Measurements from ENCODE around the gene MYL7.
"Not testable (repeated sequence)": the region's sequence is repeated elsewhere in the genome, so short reads cannot be mapped to it uniquely, and the experiment has no call there.

Gene MYL7

GRCh38 chr7:44128721-44129582, 12.2 kb downstream of the MYL7 start:
- Histone ChIP-seq H3K4me1 (ENCODE audit: control insufficient read depth, insufficient read depth, low read length) (no peaks in the 10 kb centered on the region), H3K27me3 (ENCODE audit: control insufficient read depth, insufficient read depth, low read length) (no peaks in the 10 kb centered on the region), H3K27ac (ENCODE audit: low read depth, low read length) (no peak overlapping the region)

DNA sequence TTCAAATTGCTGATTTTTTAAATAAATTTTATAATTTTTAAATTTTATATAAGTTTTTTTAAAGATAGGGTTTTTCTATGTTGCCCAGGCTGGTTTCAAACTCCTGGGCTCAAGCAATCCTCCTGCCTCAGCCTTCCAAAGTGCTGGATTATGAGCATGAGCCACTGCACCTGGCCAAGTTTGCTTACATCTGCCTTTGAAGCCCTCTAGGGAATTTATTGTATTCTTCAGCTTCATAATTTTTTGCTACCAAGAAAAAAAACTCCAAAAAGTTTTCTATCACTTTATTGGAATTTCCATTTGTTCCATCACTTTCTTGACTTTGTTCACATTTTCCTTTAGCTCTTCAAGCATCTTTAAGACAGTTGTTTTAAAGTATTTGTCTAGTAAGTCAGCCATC, 14.0 kb downstream of the MYL7 start:
- H3K27me3 ChIP-seq (ENCODE audit: control insufficient read depth, insufficient read depth, low read length): no peaks in the 10 kb centered on the region
- no peak overlapping the region for H3K4me3 ChIP-seq (ENCODE audit: low read length)
- no peak overlapping the region for H3K27ac ChIP-seq (ENCODE audit: low read depth, low read length)
- H3K4me1 ChIP-seq (ENCODE audit: control insufficient read depth, insufficient read depth, low read length): peaks cover 5% of the 10 kb centered on the region
- no peaks in the 10 kb centered on the region for H3K36me3 ChIP-seq (ENCODE audit: control insufficient read depth, insufficient read depth, low read length)
- H3K9ac ChIP-seq (ENCODE audit: low read length): no peak overlapping the region

More at GRCh38 chr7:44128721-44129582, 12.2 kb downstream of the MYL7 start:
- Histone ChIP-seq H3K36me3 (ENCODE audit: control insufficient read depth, insufficient read depth, low read length) (no peaks in the 10 kb centered on the region), H3K4me3 (ENCODE audit: low read length) (no peak overlapping the region), H3K9ac (ENCODE audit: low read length) (no peak overlapping the region)

GRCh38 chr7:44126574-44126973, 14.6 kb downstream of the MYL7 start:
- not testable (repeated sequence) for H3K27me3 ChIP-seq (ENCODE audit: control insufficient read depth, insufficient read depth, low read length); H3K27ac ChIP-seq (ENCODE audit: low read depth, low read length); H3K4me1 ChIP-seq (ENCODE audit: control insufficient read depth, insufficient read depth, low read length); H3K36me3 ChIP-seq (ENCODE audit: control insufficient read depth, insufficient read depth, low read length); H3K9ac ChIP-seq (ENCODE audit: low read length); H3K4me3 ChIP-seq (ENCODE audit: low read length)

DNA sequence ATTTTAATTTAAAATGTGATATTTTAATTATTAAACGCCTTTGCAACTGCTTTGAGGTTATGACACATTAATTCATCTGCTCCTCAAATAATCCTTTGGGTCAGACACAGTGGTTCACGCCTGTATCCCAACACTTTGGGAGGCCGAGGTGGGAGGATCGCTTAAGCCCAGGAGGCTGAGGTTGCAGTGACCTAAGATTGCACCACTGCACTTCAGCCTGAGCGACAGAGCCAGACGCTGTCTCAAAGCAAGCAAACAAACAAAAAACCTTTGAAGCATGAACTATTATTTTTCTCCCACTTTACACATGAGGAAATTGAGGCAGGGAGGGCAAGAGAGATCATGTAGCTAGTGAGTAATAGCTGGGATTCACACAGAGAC, 16.3 kb downstream of the MYL7 start:
- Histone ChIP-seq H3K9ac (ENCODE audit: low read length) (no peak overlapping the region), H3K4me1 (ENCODE audit: control insufficient read depth, insufficient read depth, low read length) (peaks cover 5% of the 10 kb centered on the region), H3K36me3 (ENCODE audit: control insufficient read depth, insufficient read depth, low read length) (peaks cover 5% of the 10 kb centered on the region), H3K27ac (ENCODE audit: low read depth, low read length) (no peak overlapping the region), H3K27me3 (ENCODE audit: control insufficient read depth, insufficient read depth, low read length) (no peaks in the 10 kb centered on the region), H3K4me3 (ENCODE audit: low read length) (no peak overlapping the region)

GRCh38 chr7:44123190-44124003, 17.7 kb downstream of the MYL7 start, which contains the start of gene POLD2:
Gene POLD2, minus strand, starts transcription at chr7:44123548. Its CDS starts 1,495 bp downstream, at chr7:44122053.
- Histone ChIP-seq H3K27me3 (ENCODE audit: control insufficient read depth, insufficient read depth, low read length) (no peaks in the 10 kb centered on the region), H3K27ac (ENCODE audit: low read depth, low read length) (peak within 1 kb of the TSS; percentile 88), H3K36me3 (ENCODE audit: control insufficient read depth, insufficient read depth, low read length) (peaks cover 8% of the 10 kb centered on the region), H3K9ac (ENCODE audit: low read length) (peak within 1 kb of the TSS; percentile 67), H3K4me1 (ENCODE audit: control insufficient read depth, insufficient read depth, low read length) (peaks cover 5% of the 10 kb centered on the region), H3K4me3 (ENCODE audit: low read length) (peak within 1 kb of the TSS; percentile 91)

DNA sequence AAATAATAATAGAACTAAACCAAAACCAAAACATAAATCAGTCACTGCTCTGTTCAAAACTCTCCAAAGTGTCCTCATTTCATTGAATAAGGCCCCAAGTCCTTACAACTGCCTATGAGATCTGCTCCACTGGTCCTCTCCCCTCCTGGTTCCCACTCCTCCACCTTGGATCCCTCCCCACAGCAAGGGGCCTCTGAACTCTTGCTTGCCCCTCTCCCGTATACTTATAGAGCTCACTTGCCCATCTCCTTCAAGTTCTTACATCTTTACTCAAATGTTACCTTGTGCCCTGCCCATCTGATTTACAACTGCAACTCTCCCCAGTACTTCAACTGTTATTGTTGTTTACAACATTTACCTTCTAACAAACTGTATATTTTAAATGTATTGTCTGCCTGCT, 18.6 kb downstream of the MYL7 start:
- peak overlapping the region; percentile 82 for H3K27ac ChIP-seq (ENCODE audit: low read depth, low read length)
- H3K4me3 ChIP-seq (ENCODE audit: low read length): peak overlapping the region; percentile 79
- H3K36me3 ChIP-seq (ENCODE audit: control insufficient read depth, insufficient read depth, low read length): peaks cover 8% of the 10 kb centered on the region
- no peaks in the 10 kb centered on the region for H3K27me3 ChIP-seq (ENCODE audit: control insufficient read depth, insufficient read depth, low read length)
- no peak overlapping the region for H3K9ac ChIP-seq (ENCODE audit: low read length)
- H3K4me1 ChIP-seq (ENCODE audit: control insufficient read depth, insufficient read depth, low read length): peaks cover 5% of the 10 kb centered on the region

DNA sequence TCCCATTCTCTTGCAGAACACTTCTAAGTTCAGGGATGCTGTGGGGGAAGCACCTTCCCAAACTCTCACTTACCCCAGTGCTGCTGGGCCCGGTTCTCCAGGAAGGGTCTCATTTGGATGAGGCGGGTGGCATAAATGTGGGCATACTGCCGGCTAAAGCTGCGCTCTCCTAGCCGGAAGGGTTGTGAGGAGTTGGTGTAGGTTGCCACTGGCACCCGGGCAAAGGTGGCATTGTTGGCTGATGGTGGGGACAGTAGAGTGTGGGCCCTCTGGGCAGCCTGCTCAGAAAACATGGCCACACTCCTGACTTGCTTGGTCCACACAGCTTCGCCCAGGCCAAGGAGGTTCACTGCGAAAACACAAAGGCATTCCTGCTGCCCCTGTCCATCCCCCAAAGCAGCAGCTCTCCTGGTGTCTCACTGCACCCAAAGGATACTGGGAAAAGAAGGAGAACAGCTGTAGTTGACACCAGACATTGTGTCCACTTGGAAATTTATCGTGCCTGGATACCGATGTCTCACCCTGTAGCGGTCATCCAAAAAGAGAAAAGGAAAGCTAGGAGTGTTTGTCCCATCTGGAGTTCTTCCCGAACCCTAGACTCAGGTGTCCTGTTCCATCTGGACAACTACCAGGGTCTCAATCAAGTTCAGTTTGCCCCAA, 19.2 kb downstream of the MYL7 start:
- H3K4me1 ChIP-seq (ENCODE audit: control insufficient read depth, insufficient read depth, low read length): peaks cover 5% of the 10 kb centered on the region
- H3K4me3 ChIP-seq (ENCODE audit: low read length): no peak overlapping the region
- H3K27ac ChIP-seq (ENCODE audit: low read depth, low read length): no peak overlapping the region
- no peak overlapping the region for H3K9ac ChIP-seq (ENCODE audit: low read length)
- no peaks in the 10 kb centered on the region for H3K27me3 ChIP-seq (ENCODE audit: control insufficient read depth, insufficient read depth, low read length)
- H3K36me3 ChIP-seq (ENCODE audit: control insufficient read depth, insufficient read depth, low read length): peaks cover 12% of the 10 kb centered on the region

DNA sequence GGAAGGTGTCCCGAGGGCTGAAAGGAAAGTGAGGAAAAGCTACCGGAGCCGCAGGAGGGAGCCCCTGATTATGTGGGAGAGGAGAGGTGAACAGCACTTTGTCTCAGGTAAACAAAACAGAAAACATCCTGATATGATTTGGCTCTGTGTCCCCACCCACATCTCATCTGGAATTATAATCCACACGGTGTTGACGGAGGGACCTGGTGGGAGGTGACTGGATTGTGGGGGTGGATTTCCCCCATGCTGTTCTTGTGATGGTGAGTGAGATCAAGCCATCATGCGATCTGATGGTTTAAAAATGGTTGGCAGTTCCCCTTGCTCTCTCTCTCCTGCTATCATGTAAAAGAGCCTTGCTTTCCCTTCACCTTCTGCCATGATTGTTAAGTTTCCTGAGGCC, 20.7 kb downstream of the MYL7 start:
- Histone ChIP-seq H3K4me3 (ENCODE audit: low read length) (no peak overlapping the region), H3K36me3 (ENCODE audit: control insufficient read depth, insufficient read depth, low read length) (peaks cover 16% of the 10 kb centered on the region), H3K27me3 (ENCODE audit: control insufficient read depth, insufficient read depth, low read length) (no peaks in the 10 kb centered on the region), H3K27ac (ENCODE audit: low read depth, low read length) (no peak overlapping the region), H3K9ac (ENCODE audit: low read length) (no peak overlapping the region), H3K4me1 (ENCODE audit: control insufficient read depth, insufficient read depth, low read length) (peaks cover 5% of the 10 kb centered on the region)

DNA sequence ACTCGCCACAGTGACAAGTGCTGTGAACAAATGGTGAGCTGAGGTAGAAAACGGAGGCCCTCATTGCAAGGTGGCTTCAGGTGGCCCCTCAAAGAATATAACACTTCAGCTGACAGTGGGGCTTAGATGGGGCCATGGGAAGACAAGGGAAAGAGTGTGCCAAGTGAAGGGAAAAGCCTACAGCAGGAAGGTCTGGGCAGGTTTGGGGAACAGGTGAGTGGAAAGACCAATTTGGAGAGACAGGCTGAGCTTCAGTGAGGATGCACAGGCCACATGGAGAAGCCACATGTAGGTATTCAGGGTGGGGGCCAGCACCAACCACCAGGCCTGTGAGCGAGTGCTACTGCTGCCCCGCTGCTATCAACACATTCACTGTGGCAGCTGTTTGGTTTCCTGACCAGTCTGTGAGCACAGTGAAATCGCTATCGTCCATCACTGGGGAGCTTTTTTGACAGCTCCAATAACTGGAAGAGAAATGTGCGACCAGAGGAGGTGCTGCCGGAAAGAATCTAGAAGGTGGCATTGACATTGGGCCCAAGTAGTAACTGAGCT, 21.2 kb downstream of the MYL7 start:
- Histone ChIP-seq H3K4me1 (ENCODE audit: control insufficient read depth, insufficient read depth, low read length) (peaks cover 5% of the 10 kb centered on the region), H3K27me3 (ENCODE audit: control insufficient read depth, insufficient read depth, low read length) (no peaks in the 10 kb centered on the region), H3K9ac (ENCODE audit: low read length) (no peak overlapping the region), H3K36me3 (ENCODE audit: control insufficient read depth, insufficient read depth, low read length) (peaks cover 16% of the 10 kb centered on the region), H3K4me3 (ENCODE audit: low read length) (no peak overlapping the region), H3K27ac (ENCODE audit: low read depth, low read length) (no peak overlapping the region)

GRCh38 chr7:44117801-44118429, 23.2 kb downstream of the MYL7 start:
- peaks cover 19% of the 10 kb centered on the region for H3K36me3 ChIP-seq (ENCODE audit: control insufficient read depth, insufficient read depth, low read length)
- H3K4me1 ChIP-seq (ENCODE audit: control insufficient read depth, insufficient read depth, low read length): peaks cover 5% of the 10 kb centered on the region

GRCh38 chr7:44116789-44117666, 24.1 kb downstream of the MYL7 start:
- peaks cover 19% of the 10 kb centered on the region for H3K36me3 ChIP-seq (ENCODE audit: control insufficient read depth, insufficient read depth, low read length)
- H3K9ac ChIP-seq (ENCODE audit: low read length): no peak overlapping the region
- no peak overlapping the region for H3K4me3 ChIP-seq (ENCODE audit: low read length)
- H3K4me1 ChIP-seq (ENCODE audit: control insufficient read depth, insufficient read depth, low read length): no peaks in the 10 kb centered on the region
- no peak overlapping the region for H3K27ac ChIP-seq (ENCODE audit: low read depth, low read length)
- no peaks in the 10 kb centered on the region for H3K27me3 ChIP-seq (ENCODE audit: control insufficient read depth, insufficient read depth, low read length)

More at GRCh38 chr7:44117801-44118429, 23.2 kb downstream of the MYL7 start:
- no peak overlapping the region for H3K9ac ChIP-seq (ENCODE audit: low read length)
- H3K27ac ChIP-seq (ENCODE audit: low read depth, low read length): no peak overlapping the region
- H3K4me3 ChIP-seq (ENCODE audit: low read length): no peak overlapping the region
- H3K27me3 ChIP-seq (ENCODE audit: control insufficient read depth, insufficient read depth, low read length): no peaks in the 10 kb centered on the region
